ENCODE measurements around the gene B4GALNT3. TPM values are rescaled to one million over a fixed set of nuclear protein-coding genes. Genes with fewer than 3 reads are reported as not detected.
A peak's percentile ranks its signal among the peaks of the same experiment; 100 is the strongest.

Gene B4GALNT3
- total RNA-seq, 1 donor from 2014 or later, result 43.4 TPM

GRCh38 chr12:602700-603068, 142.9 kb downstream of the B4GALNT3 start:
- TF ChIP-seq, protein P1, sequence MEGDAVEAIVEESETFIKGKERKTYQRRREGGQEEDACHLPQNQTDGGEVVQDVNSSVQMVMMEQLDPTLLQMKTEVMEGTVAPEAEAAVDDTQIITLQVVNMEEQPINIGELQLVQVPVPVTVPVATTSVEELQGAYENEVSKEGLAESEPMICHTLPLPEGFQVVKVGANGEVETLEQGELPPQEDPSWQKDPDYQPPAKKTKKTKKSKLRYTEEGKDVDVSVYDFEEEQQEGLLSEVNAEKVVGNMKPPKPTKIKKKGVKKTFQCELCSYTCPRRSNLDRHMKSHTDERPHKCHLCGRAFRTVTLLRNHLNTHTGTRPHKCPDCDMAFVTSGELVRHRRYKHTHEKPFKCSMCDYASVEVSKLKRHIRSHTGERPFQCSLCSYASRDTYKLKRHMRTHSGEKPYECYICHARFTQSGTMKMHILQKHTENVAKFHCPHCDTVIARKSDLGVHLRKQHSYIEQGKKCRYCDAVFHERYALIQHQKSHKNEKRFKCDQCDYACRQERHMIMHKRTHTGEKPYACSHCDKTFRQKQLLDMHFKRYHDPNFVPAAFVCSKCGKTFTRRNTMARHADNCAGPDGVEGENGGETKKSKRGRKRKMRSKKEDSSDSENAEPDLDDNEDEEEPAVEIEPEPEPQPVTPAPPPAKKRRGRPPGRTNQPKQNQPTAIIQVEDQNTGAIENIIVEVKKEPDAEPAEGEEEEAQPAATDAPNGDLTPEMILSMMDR (IDR thresholded peaks at IDR 0.05; ENCODE audit: borderline replicate concordance), result no peak
- no peak overlapping the region for H3K27ac ChIP-seq (replicated peaks)
- no peaks in the 10 kb centered on the region for H3K27me3 ChIP-seq (ENCODE audit: low read depth)
- no peak for DNase-seq
- no peaks in the 10 kb centered on the region for H3K9me3 ChIP-seq (replicated peaks)
- no peak overlapping the region for H3K4me3 ChIP-seq
- H3K36me3 ChIP-seq, result no peaks in the 10 kb centered on the region
- H3K4me1 ChIP-seq, result peaks cover 42% of the 10 kb centered on the region
- intact Hi-C loops (cut with micrococcal nuclease), result no loop called here

GRCh38 chr12:604956-605355, 145.2 kb downstream of the B4GALNT3 start:
- intact Hi-C loops (cut with micrococcal nuclease), result no loop called here
- TF ChIP-seq, protein P1 (IDR thresholded peaks at IDR 0.05; ENCODE audit: borderline replicate concordance), result no peak
- no peak for DNase-seq

GRCh38 chr12:607541-608001, 147.8 kb downstream of the B4GALNT3 start:
- intact Hi-C loops (cut with micrococcal nuclease), result no loop called here

More at GRCh38 chr12:604956-605355, 145.2 kb downstream of the B4GALNT3 start:
- Histone ChIP-seq H3K4me1 (peaks cover 55% of the 10 kb centered on the region), H3K27ac (replicated peaks) (peak overlapping the region; percentile 51), H3K4me3 (no peak overlapping the region), H3K27me3 (ENCODE audit: low read depth) (no peaks in the 10 kb centered on the region), H3K36me3 (no peaks in the 10 kb centered on the region), H3K9me3 (replicated peaks) (no peaks in the 10 kb centered on the region)

DNA sequence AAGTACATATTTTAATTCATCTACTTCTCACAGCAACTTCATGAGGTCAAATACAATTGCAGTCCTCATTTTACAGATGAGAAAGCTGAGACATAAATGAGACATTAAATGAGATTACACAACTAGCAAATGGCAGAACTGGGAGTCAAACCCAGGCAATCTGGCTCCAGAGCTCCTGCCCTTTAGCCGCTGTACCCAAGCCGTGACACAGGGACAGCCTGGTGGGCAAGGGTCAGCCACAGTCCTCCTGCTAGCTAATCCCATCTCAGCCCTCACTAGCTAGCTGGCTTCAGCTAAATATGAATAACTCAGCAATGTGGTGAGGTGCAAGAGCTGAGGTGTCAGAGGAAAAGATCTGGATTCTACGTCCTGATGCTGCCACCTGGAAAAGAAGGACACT, 148.7 kb downstream of the B4GALNT3 start:
- peak overlapping the region; percentile 78 for H3K27ac ChIP-seq (replicated peaks)
- TF ChIP-seq, protein P1 (IDR thresholded peaks at IDR 0.05; ENCODE audit: borderline replicate concordance), result no peak

More at GRCh38 chr12:607541-608001, 147.8 kb downstream of the B4GALNT3 start:
- Histone ChIP-seq H3K36me3 (no peaks in the 10 kb centered on the region), H3K4me1 (peaks cover 67% of the 10 kb centered on the region), H3K9me3 (replicated peaks) (no peaks in the 10 kb centered on the region), H3K27ac (replicated peaks) (peak overlapping the region; percentile 78), H3K27me3 (ENCODE audit: low read depth) (no peaks in the 10 kb centered on the region), H3K4me3 (no peak overlapping the region)
- TF ChIP-seq, protein P1 (IDR thresholded peaks at IDR 0.05; ENCODE audit: borderline replicate concordance), result no peak
- peak; percentile 80 for DNase-seq

DNA sequence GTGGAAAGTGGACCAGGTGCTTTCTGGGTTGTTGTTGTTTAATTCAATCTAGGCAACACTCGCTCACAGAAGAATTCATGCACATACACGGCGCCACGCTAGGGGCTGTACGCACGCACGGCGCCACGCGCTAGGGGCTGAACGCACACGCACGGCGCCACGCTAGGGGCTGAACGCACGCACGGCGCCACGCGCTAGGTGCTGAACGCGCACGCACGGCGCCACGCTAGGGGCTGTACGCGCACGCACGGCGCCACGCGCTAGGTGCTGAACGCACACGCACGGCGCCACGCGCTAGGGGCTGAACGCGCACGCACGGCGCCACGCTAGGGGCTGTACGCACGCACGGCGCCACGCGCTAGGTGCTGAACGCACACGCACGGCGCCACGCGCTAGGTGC, 149.2 kb downstream of the B4GALNT3 start:
- Histone ChIP-seq H3K27ac (replicated peaks) (peak overlapping the region; percentile 78), H3K4me3 (no peak overlapping the region), H3K4me1 (peaks cover 75% of the 10 kb centered on the region), H3K27me3 (ENCODE audit: low read depth) (no peaks in the 10 kb centered on the region), H3K9me3 (replicated peaks) (no peaks in the 10 kb centered on the region), H3K36me3 (no peaks in the 10 kb centered on the region)
- TF ChIP-seq, protein P1 (IDR thresholded peaks at IDR 0.05; ENCODE audit: borderline replicate concordance), result no peak
- intact Hi-C loops (cut with micrococcal nuclease), result no loop called here
- no peak for DNase-seq

More for the DNA sequence above, 148.7 kb downstream of the B4GALNT3 start:
- no peaks in the 10 kb centered on the region for H3K36me3 ChIP-seq
- H3K4me3 ChIP-seq, result no peak overlapping the region
- no peaks in the 10 kb centered on the region for H3K9me3 ChIP-seq (replicated peaks)
- no peak for DNase-seq
- intact Hi-C loops (cut with micrococcal nuclease), result no loop called here
- no peaks in the 10 kb centered on the region for H3K27me3 ChIP-seq (ENCODE audit: low read depth)
- peaks cover 74% of the 10 kb centered on the region for H3K4me1 ChIP-seq
